HG03066 (cell line): ENCODE data around the gene NRN1L.

Source experiments
- ATAC-seq: cut with Tn5 transposase; IDR thresholded peaks from one replicate; pipeline ENCODE4 v1.9.1; 2021; ENCODE audit warnings: low read depth; ENCODE audit not compliant: unreplicated experiment

The NRN1L gene

GRCh38 chr16:67934306-67935100, 49.8 kb downstream of the NRN1L start:
- ATAC-seq = no peak

DNA sequence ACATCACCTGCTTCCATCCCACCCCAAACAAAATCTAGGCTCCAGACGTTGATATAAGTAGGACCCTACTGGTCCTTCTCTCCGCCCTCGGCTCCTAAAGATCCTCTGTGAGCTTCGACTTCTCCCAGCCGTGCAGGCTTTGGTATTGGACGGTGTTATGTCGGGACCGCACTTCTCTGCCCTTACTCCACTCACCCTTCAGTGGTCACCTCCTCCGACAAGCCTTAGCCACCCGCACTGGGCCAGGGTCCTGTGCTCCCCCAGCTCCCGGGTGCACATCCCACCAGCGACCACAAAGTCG, 50.4 kb downstream of the NRN1L start:
- ATAC-seq = no peak

DNA sequence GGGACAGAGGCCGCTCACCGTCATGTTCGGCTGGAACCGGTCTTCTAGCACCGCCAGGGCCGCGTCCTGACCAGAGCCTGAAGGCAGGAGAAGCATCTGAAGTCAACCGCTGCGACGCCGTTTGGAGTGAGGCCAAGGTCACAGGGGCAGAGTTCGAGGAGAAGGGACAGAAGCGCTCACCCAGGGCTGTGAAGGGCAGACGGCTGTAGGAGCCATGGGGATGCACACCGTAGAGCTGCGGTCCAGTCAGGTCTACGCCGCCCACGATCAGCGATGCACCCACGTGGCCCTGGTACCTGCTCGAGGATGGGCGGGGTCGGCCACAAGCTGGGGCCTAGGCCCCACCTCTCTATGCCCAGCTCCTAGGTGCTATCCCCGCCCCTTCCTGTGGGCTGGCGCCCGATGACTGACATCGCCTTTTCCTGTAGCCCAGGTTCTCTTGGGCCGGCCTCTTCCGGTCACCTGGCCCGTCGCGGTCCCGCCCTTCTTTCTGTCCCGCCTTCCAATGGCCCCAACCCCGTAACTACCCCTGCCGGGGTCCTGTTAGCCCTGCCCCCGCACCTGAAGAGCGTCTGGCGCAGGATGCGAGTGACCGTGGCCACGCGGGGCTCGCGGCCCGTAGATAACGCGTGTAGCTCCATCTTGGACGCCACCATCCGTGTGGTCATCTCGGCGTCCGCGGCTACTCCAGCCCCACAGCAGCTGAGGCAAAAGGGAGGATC, 50.9 kb downstream of the NRN1L start:
- ATAC-seq = peak; percentile 87
